MCF 10A (cell line): ENCODE measurements around the gene NPHP4. TPM values are rescaled to one million over a fixed set of nuclear protein-coding genes. Genes with fewer than 3 reads are reported as not detected.

Experiments used
- BruUV-seq: library from RNA; stranded (reverse); fragments of 400-500 nt; replicated peaks from 2 replicates; lab custom pipeline; 2021; lab: Mats Ljungman, UMichigan
- CTCF ChIA-PET: fragments of 300-600 bp; sonication (Branson Sonifier 250); formaldehyde crosslinking; extraction: SDS; loops from one replicate; lab custom pipeline; 2021; ENCODE audit warnings: antibody characterized with exemption, inconsistent platforms; lab: Yijun Ruan, JAX
- POLR2A ChIA-PET: fragments of 300-600, 350-650 bp; sonication (Branson Sonifier 250); formaldehyde crosslinking; extraction: SDS; loops from one replicate; lab custom pipeline; 2020; ENCODE audit warnings: antibody characterized with exemption, inconsistent platforms; lab: Yijun Ruan, JAX
- DNase-seq: peaks from one replicate; pipeline ENCODE4 v3.0.0-alpha.2; 2018; ENCODE audit not compliant: unreplicated experiment
- H3K27ac Mint-ChIP-seq: one replicate; pipeline ENCODE4 v1.8.0; 2022; ENCODE audit warnings: mild to moderate bottlenecking, low read depth, mixed read lengths; ENCODE audit not compliant: unreplicated experiment
- H3K27me3 Mint-ChIP-seq: one replicate; pipeline ENCODE4 v1.8.0; 2022; ENCODE audit warnings: mixed read lengths; ENCODE audit not compliant: insufficient read depth, unreplicated experiment
- H3K36me3 Mint-ChIP-seq: one replicate; pipeline ENCODE4 v1.8.0; 2022; ENCODE audit warnings: mild to moderate bottlenecking, moderate library complexity, mixed read lengths; ENCODE audit not compliant: insufficient read depth, unreplicated experiment
- H3K4me1 Mint-ChIP-seq: one replicate; pipeline ENCODE4 v1.8.0; 2022; ENCODE audit warnings: mixed read lengths; ENCODE audit not compliant: insufficient read depth, unreplicated experiment
- H3K4me3 Mint-ChIP-seq: one replicate; pipeline ENCODE4 v1.8.0; 2022; ENCODE audit warnings: mild to moderate bottlenecking, moderate library complexity, mixed read lengths; ENCODE audit not compliant: unreplicated experiment
- H3K9me3 Mint-ChIP-seq: one replicate; pipeline ENCODE4 v1.8.0; 2022; ENCODE audit warnings: mixed read lengths; ENCODE audit not compliant: unreplicated experiment
- CTCF ChIP-seq: fragments of 200-600 bp; IDR thresholded peaks from one replicate; pipeline ENCODE4 v1.8.0; 2022; ENCODE audit warnings: antibody characterized with exemption, mild to moderate bottlenecking; ENCODE audit not compliant: unreplicated experiment
- intact Hi-C: fragments of 100-400 bp; cut with micrococcal nuclease; formaldehyde crosslinking; loops from 2 replicates; pipeline ENCODE4 v1.14.1; 2022
- total RNA-seq: library from RNA; stranded (reverse); gene quantifications from 2 replicates; pipeline ENCODE4 v1.2.3, GENCODE V29; 2022

Gene NPHP4
- total RNA-seq, 1 experiment from 2014 or later = 14.4 TPM

GRCh38 chr1:5863238-5863637 is 129.0 kb downstream of the NPHP4 start:
- BruUV-seq = no TSS peak
- no peaks in the 10 kb centered on the region for H3K27me3 Mint-ChIP-seq
- ChIA-PET POLR2A (interaction anchor here (0.6 kb wide), 1 partner anchor 241 kb away, joined by 3 read pairs; no protein-coding TSS in a partner anchor), CTCF (interaction anchor here (0.6 to 0.8 kb wide), 3 partner anchors 241 to 650 kb away, joined by 3 to 4 read pairs (median 3); no protein-coding TSS in a partner anchor)
- no peaks in the 10 kb centered on the region for H3K4me1 Mint-ChIP-seq
- DNase-seq = no peak
- intact Hi-C loops = no loop called here
- no peak for TF ChIP-seq CTCF
- no peak overlapping the region for H3K4me3 Mint-ChIP-seq
- H3K27ac Mint-ChIP-seq = no peak overlapping the region
- H3K9me3 Mint-ChIP-seq = no peaks in the 10 kb centered on the region
- peaks cover 24% of the 10 kb centered on the region for H3K36me3 Mint-ChIP-seq

GRCh38 chr1:5861871-5862825 is 130.1 kb downstream of the NPHP4 start:
- H3K4me1 Mint-ChIP-seq = no peaks in the 10 kb centered on the region
- ChIA-PET POLR2A (no interaction called here), CTCF (no interaction called here)
- intact Hi-C loops = no loop called here
- H3K4me3 Mint-ChIP-seq = no peak overlapping the region
- BruUV-seq = no TSS peak
- no peak overlapping the region for H3K27ac Mint-ChIP-seq
- H3K36me3 Mint-ChIP-seq = peaks cover 24% of the 10 kb centered on the region
- no peaks in the 10 kb centered on the region for H3K27me3 Mint-ChIP-seq
- no peaks in the 10 kb centered on the region for H3K9me3 Mint-ChIP-seq
- no peak for DNase-seq
- TF ChIP-seq CTCF = no peak

- intact Hi-C loops = no loop called here
- peaks cover 19% of the 10 kb centered on the region for H3K36me3 Mint-ChIP-seq
- TF ChIP-seq CTCF = no peak
- H3K27ac Mint-ChIP-seq = no peak overlapping the region
- POLR2A ChIA-PET = interaction anchor here (0.6 kb wide), 1 partner anchor 1945 kb away, joined by 3 read pairs; no protein-coding TSS in a partner anchor
- no peak overlapping the region for H3K4me3 Mint-ChIP-seq
- BruUV-seq = no TSS peak
- no peaks in the 10 kb centered on the region for H3K9me3 Mint-ChIP-seq
- H3K27me3 Mint-ChIP-seq = no peaks in the 10 kb centered on the region
- H3K4me1 Mint-ChIP-seq = no peaks in the 10 kb centered on the region
- CTCF ChIA-PET = no interaction called here
- DNase-seq = no peak
Observed at GRCh38 chr1:5860277-5860676, 131.9 kb downstream of the NPHP4 start.

DNA sequence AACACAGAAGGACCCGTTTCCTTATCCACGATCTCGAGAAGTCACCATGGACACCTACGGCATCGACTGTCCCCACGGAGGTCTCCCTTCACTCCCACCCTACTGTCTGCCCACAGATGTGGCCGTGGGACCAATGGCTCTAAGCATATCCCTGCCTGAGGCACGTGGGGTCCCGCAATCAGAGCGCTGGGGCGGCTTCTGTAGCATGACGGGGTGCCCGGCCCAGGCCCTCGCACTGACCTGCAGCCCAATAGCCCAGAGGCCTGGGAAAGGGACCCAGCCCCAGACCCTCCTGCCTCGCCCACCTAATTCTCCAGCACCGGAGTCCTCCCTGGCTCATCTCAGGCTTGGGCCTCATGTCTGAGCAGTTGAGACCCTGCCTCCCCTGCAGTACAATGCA is 132.5 kb downstream of the NPHP4 start:
- DNase-seq = no peak
- no TSS peak for BruUV-seq
- Mint-ChIP-seq H3K27ac (no peak overlapping the region), H3K4me1 (no peaks in the 10 kb centered on the region), H3K36me3 (peaks cover 23% of the 10 kb centered on the region), H3K9me3 (no peaks in the 10 kb centered on the region), H3K4me3 (no peak overlapping the region), H3K27me3 (no peaks in the 10 kb centered on the region)
- ChIA-PET CTCF (no interaction called here), POLR2A (interaction anchor here (0.8 kb wide), 1 partner anchor 18 kb away, joined by 3 read pairs; no protein-coding TSS in a partner anchor)
- no peak for TF ChIP-seq CTCF
- intact Hi-C loops = no loop called here
